KOPT-K1 (cell line): ENCODE data around the gene PHF2.

Experiments used
- H3K27ac ChIP-seq: fragments of 200-600 bp; sonication (generic); 2 replicates; pipeline ENCODE4 v1.5.1; 2016; ENCODE audit warnings: antibody characterized with exemption, mild to moderate bottlenecking, low read depth, low read length; ENCODE audit not compliant: poor library complexity, severe bottlenecking
- H3K36me3 ChIP-seq: fragments of 200-600 bp; sonication (generic); 2 replicates; pipeline ENCODE4 v1.5.1; 2017; ENCODE audit warnings: antibody characterized with exemption, mild to moderate bottlenecking, low read length, moderate library complexity; ENCODE audit not compliant: insufficient read depth
- H3K9me3 ChIP-seq: fragments of 200-600 bp; sonication (generic); 2 replicates; pipeline ENCODE4 v1.5.1; 2017; ENCODE audit warnings: antibody characterized with exemption, low read length, mild to moderate bottlenecking; ENCODE audit not compliant: insufficient read depth, poor library complexity, severe bottlenecking

PHF2 gene

GRCh38 chr9:93617273-93617672, 40.9 kb downstream of the PHF2 start:
- Histone ChIP-seq H3K27ac (no peak overlapping the region), H3K36me3 (no peaks in the 10 kb centered on the region), H3K9me3 (no peaks in the 10 kb centered on the region)

- H3K9me3 ChIP-seq, result no peaks in the 10 kb centered on the region
- H3K27ac ChIP-seq, result no peak overlapping the region
- no peaks in the 10 kb centered on the region for H3K36me3 ChIP-seq
Observed at GRCh38 chr9:93619272-93619775, 42.9 kb downstream of the PHF2 start.

DNA sequence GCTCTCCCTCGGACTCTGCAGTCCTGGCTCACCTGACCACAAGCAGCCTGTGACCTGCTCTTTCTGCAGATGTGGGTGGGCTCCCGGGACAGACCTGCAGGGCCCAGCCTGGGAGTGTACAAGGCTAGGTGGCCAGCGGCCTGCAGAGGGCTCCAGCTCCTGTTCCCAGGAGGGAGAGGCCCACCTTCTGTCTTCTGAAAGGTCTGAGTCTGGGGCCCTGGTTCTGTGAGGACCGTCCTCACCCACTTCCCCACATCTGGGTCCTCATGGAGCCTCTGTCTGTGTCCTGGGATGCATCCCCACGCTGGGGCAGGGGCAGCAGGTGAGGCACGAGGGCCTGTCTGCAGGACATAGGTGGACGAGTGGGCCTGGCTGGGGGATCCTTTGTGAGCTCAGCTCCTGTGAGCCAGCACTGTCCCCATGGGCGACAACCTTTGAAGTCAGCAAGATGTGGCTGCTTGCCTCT, 43.7 kb downstream of the PHF2 start:
- H3K9me3 ChIP-seq, result no peaks in the 10 kb centered on the region
- no peaks in the 10 kb centered on the region for H3K36me3 ChIP-seq
- no peak overlapping the region for H3K27ac ChIP-seq

DNA sequence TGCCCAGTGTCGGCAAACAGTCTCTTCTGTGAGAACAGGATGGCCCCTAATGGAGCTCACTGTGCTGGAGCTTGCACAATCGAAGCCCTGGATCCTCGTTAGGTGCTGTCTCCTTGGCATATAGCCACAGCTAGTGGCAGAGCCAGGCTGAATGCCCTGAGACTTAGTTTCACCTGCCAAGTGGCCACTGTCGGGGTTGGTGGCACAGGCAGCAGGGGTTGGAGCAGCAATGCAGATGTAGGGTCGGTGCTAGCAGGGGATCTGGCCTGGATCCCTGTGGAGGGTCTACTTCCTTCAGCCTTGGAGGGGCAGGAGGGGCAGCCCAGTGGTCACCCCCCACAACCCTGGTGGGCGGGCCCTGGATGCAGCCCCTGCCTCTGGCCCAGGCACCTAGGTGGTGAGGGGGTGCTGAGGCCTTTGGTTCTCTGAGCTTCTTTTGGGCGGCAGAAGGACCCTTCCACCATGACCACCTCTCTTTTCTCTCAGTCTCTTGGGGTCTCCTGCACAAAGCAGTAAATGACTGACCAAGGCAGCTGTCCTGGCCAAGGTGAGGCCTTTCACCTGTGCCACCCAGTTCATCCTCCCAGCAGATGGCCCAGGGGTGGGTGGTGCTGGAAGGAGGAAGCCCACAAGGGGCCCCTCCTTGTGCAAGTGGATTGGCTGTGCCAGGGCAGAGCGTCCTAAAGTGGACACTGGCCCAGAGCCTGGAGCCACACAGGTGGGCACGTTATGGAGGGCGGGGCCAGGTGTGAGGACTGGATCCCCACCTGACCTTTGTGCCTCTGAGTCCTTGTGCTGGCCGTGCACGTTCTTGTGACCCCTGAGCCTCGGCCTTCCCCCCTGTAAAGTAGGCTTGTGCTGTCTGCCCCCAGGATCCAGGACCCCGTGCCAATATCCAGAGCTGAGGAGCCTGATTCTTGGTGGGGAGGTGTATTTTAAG, 44.8 kb downstream of the PHF2 start:
- Histone ChIP-seq H3K36me3 (no peaks in the 10 kb centered on the region), H3K27ac (no peak overlapping the region)

DNA sequence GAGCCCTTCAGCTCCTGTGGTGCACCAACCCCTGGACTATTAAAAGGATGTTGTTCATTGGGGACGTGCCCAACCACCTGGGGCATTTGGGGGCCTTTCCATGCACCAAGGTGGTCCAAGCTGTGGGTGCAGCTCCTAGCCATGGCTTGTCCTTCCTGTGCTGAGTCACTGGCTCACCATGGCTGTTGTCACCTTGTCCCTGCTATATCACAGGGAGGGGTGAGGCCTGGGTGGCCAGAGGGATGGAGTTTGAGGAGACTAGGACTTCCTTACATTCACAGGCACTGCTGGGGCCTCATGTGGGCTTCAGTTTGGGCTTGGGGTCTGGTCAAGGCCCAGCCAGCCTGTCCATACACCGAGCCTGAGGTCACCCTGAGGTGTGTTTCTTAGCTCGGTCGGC, 45.5 kb downstream of the PHF2 start:
- Histone ChIP-seq H3K36me3 (no peaks in the 10 kb centered on the region), H3K9me3 (peaks cover 9% of the 10 kb centered on the region), H3K27ac (no peak overlapping the region)

More for the DNA sequence above, 44.8 kb downstream of the PHF2 start:
- H3K9me3 ChIP-seq, result peaks cover 2% of the 10 kb centered on the region

DNA sequence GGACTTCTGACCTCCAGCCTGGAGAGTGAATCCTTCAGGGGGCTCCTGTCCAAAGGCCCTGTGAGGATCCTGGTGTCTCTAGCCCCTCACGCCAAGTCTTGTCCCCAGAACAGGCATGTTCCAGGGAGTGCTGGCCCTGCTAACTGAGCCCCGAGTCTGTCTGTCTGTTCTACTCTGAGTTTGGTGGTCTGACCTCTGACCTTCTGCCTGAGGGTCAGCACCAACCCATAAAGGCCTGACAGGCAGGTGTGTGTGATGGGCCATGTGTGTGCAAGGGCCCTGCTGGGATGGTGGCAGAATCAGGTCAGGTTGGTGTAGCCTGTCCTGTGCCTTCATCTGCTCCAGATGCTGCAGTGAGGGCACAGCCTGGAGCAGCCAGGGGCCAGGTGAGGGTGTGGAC, 46.3 kb downstream of the PHF2 start:
- Histone ChIP-seq H3K27ac (no peak overlapping the region), H3K9me3 (peaks cover 16% of the 10 kb centered on the region), H3K36me3 (no peaks in the 10 kb centered on the region)

- H3K9me3 ChIP-seq, result peaks cover 25% of the 10 kb centered on the region
- H3K27ac ChIP-seq, result no peak overlapping the region
- no peaks in the 10 kb centered on the region for H3K36me3 ChIP-seq
Observed at GRCh38 chr9:93623753-93624152, 47.4 kb downstream of the PHF2 start.

DNA sequence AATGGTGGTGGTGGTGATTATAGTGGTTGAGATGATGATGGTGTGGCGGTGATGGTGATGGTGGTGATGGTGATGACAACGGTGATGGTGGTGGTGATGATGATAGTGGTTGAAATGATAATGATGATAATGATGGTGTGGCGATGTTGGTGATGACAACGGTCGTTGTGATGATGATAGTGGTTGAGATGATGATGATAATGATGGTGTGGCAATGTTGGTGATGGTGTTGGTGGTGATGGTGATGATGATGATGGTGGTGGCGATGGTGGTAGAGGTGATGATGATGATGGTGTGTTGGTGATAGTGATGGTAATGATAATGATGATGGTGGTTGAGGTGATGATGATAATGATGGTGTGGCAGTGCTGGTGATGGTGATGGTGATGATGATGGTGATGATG, 48.0 kb downstream of the PHF2 start:
- Histone ChIP-seq H3K9me3 (peaks cover 25% of the 10 kb centered on the region), H3K27ac (no peak overlapping the region), H3K36me3 (no peaks in the 10 kb centered on the region)

GRCh38 chr9:93624977-93625376, 48.6 kb downstream of the PHF2 start:
- Histone ChIP-seq H3K36me3 (no peaks in the 10 kb centered on the region), H3K27ac (no peak overlapping the region), H3K9me3 (peaks cover 25% of the 10 kb centered on the region)

DNA sequence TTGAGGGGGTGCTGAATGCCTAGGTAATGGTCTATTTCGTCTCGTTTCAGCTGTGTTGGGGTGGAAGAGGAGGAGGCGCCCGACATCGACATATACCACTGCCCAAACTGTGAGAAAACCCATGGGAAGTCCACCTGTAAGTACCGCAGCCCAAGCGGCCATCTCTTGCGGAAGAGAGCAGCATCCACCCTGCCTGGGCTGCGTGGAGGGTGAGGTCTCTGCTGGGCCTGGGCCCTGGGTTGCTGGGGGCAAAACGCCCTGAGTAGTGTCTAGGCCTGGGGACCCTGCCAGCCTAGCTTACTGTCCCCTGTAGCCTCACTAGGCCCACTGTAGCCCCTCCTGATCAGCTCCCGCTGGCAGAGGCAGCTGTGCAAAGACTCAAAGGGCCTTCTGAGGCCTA, 53.5 kb downstream of the PHF2 start:
- Histone ChIP-seq H3K36me3 (peaks cover 8% of the 10 kb centered on the region; the same call in 1 of the 2 replicates), H3K9me3 (peaks cover 25% of the 10 kb centered on the region), H3K27ac (no peak overlapping the region)

GRCh38 chr9:93630806-93631411, 54.5 kb downstream of the PHF2 start:
- Histone ChIP-seq H3K27ac (no peak overlapping the region), H3K36me3 (peaks cover 13% of the 10 kb centered on the region; the same call in 1 of the 2 replicates), H3K9me3 (peaks cover 25% of the 10 kb centered on the region)

GRCh38 chr9:93633492-93634221, 57.3 kb downstream of the PHF2 start:
- Histone ChIP-seq H3K9me3 (peaks cover 24% of the 10 kb centered on the region), H3K36me3 (peaks cover 38% of the 10 kb centered on the region), H3K27ac (peak overlapping the region; percentile 16)

DNA sequence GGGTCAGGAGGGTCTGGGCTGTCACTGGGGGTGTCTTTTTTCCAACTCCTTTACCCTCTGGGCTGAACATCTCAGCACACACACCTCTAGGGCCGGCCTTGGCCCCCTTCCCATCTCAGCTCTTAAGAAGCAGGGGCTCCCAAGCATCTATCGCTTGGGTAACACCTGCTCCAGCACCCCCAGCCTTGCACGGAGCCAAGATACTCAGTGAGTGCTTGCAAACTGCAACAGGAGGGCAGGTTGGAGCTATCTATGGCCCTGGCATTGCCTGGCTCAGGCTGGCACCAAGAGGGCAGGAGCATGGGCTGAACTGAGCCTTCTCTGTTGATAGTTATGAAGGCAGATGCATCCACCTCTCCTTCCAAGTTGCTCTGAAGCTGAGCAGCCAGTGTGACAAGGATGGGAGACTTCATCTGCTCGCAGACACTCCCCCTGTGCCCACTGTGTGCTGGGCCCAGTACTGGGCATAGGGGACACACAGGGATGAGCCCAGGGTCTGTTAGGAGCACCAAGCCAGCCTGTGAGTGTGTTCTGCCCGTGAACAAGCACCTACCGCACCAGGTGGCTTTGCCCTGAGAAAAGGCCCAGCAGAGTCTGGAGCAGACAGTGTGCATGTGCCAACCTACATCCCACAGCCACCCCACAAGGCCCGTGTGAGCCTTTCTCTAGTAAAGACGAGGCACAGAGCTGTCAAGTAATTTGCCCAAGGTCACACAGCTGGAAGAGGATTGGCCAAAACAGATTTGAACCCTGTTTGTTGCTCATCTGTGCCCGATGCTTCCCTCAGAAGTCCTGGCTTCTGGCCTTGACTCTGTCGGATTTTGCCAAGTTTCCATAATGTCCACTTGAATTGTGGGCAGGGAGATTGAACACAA, 58.2 kb downstream of the PHF2 start:
- no peak overlapping the region for H3K27ac ChIP-seq
- peaks cover 24% of the 10 kb centered on the region for H3K9me3 ChIP-seq
- peaks cover 45% of the 10 kb centered on the region for H3K36me3 ChIP-seq
